ENCODE results near the gene SLC12A8. TPM values are rescaled to one million over a fixed set of nuclear protein-coding genes. Genes with fewer than 3 reads are reported as not detected.

SLC12A8 gene
- total RNA-seq, 4 donors from 2014 or later = 5.4 to 10.5 (median 6.8) TPM

DNA sequence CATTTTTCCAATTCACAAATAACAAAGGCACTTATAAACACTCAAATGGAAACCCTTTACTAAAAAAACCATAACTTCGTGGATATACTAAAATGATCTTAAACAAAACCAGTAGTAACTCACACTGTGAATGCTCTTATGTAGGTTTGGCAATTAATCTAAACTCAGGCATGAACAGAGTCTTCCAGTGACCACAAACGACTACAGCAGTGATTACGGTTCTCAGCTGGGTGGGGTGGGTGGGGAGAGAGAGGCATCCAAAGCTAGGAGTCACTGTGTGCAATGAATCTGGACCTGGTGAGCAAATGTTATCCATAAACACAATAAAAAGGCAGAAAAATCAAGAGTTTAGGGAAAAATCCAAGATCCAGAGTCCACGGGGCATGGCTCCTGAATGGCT is 21.3 kb downstream of the SLC12A8 start:
- Histone ChIP-seq H3K27ac (no peak overlapping the region), H3K9me3 (no peaks in the 10 kb centered on the region), H3K27me3 (no peaks in the 10 kb centered on the region), H3K36me3 (no peaks in the 10 kb centered on the region), H3K4me1 (peaks cover 0 to 5% (median under 1%) of the 10 kb centered on the region in 4 donors), H3K4me3 (no peak overlapping the region)
- DNase-seq = no peak
- TF ChIP-seq POLR2A (IDR thresholded peaks at IDR 0.05) (no peak), POLR2AphosphoS5 (IDR thresholded peaks at IDR 0.05) (no peak), EP300 (IDR thresholded peaks at IDR 0.05; ENCODE audit: low read depth) (no peak)
- TF ChIP-seq, protein P1, sequence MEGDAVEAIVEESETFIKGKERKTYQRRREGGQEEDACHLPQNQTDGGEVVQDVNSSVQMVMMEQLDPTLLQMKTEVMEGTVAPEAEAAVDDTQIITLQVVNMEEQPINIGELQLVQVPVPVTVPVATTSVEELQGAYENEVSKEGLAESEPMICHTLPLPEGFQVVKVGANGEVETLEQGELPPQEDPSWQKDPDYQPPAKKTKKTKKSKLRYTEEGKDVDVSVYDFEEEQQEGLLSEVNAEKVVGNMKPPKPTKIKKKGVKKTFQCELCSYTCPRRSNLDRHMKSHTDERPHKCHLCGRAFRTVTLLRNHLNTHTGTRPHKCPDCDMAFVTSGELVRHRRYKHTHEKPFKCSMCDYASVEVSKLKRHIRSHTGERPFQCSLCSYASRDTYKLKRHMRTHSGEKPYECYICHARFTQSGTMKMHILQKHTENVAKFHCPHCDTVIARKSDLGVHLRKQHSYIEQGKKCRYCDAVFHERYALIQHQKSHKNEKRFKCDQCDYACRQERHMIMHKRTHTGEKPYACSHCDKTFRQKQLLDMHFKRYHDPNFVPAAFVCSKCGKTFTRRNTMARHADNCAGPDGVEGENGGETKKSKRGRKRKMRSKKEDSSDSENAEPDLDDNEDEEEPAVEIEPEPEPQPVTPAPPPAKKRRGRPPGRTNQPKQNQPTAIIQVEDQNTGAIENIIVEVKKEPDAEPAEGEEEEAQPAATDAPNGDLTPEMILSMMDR (IDR thresholded peaks at IDR 0.05) = no peak
- in situ Hi-C loops (cut with MboI; ENCODE audit: low pct_ligation_motif_present in 1 of 4, low pct_unique_long_range_greater_than_20kb in 1 of 4, low sequenced_read_pairs in 3 of 4) = no loop called here
- 68 to 80% methylated on average over 4 of the region's 4 CpGs for WGBS, 2 donors (ENCODE audit: low coverage in 1 of 2)
- intact Hi-C loops (cut with DNase I; ENCODE audit: low total_unique reads) = no loop called here

DNA sequence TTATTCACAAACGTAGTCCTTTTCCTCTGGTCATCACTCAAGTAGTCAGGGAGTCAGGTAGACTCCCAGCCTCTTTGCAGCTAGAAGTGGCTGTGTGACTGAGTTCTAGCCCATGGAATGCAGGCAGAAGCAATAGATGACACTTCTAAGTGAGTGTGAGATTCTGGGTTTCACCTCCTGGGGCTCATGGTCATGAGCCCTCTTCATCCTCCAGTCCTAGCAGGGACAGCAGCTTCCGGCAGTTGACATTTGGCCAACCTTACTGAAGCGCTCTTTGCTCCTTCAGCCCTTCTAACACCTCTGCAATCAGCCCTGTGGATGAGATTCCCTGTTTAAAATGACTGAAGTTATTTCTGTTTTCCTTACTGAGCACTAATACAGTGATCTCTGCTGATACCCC is 21.8 kb downstream of the SLC12A8 start:
- TF ChIP-seq, protein P1 (IDR thresholded peaks at IDR 0.05) = no peak
- TF ChIP-seq EP300 (IDR thresholded peaks at IDR 0.05; ENCODE audit: low read depth) (no peak), POLR2A (IDR thresholded peaks at IDR 0.05) (no peak), POLR2AphosphoS5 (IDR thresholded peaks at IDR 0.05) (no peak)

DNA sequence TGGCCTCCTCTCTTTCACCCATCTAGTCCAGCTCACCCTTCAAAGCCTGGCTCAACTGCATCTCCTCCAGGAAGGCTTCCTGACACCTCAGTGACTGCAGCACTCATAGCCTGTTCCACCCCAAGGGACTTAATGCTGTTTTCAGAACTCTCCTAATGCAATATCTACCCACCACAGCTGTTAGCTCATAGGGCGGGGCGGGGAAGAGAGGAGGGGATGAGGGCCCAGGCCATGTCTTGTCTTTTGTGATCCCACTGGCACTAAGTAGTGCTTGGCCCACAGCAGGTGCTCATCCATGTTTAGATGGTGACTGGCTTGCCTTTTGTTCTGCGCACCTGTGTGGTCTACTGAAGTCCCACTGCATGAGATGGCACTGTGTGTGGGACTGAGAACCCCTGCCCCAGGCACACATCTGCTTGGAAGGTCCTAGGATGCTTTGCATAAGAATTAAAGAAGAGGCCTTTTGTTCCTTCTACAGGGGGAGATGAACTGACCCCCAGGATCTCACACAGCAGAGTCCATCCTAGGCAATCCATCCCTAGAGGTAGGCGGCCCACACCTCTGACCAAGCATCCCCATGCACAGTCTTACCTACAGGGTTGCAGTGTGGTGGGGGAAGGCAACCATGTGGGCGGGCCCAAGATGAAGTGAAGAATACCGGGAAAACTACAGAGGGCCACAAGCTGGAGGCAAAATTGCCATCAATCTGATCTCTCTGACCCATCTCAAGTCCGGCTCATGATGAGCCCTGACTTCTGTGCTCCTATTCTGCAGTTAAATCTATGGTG is 23.0 kb downstream of the SLC12A8 start:
- H3K9me3 ChIP-seq = no peaks in the 10 kb centered on the region
- peaks cover 0 to 12% (median 3%) of the 10 kb centered on the region in 4 donors for H3K4me1 ChIP-seq
- intact Hi-C loops (cut with DNase I; ENCODE audit: low total_unique reads) = no loop called here
- TF ChIP-seq EP300 (IDR thresholded peaks at IDR 0.05; ENCODE audit: low read depth) (no peak), POLR2A (IDR thresholded peaks at IDR 0.05) (no peak), POLR2AphosphoS5 (IDR thresholded peaks at IDR 0.05) (no peak)
- TF ChIP-seq, protein P1 (IDR thresholded peaks at IDR 0.05) = no peak
- in situ Hi-C loops (cut with MboI; ENCODE audit: low pct_ligation_motif_present in 1 of 4, low pct_unique_long_range_greater_than_20kb in 1 of 4, low sequenced_read_pairs in 3 of 4) = no loop called here
- no peak overlapping the region for H3K4me3 ChIP-seq
- no peak overlapping the region for H3K27ac ChIP-seq
- DNase-seq = no peak
- WGBS, 2 donors (ENCODE audit: low coverage in 1 of 2) = 93 to 100% methylated on average over 3 to 7 of the region's 7 CpGs
- H3K36me3 ChIP-seq = no peaks in the 10 kb centered on the region
- no peaks in the 10 kb centered on the region for H3K27me3 ChIP-seq

More for the DNA sequence above, 21.8 kb downstream of the SLC12A8 start:
- Histone ChIP-seq H3K9me3 (no peaks in the 10 kb centered on the region), H3K27me3 (no peaks in the 10 kb centered on the region), H3K4me3 (no peak overlapping the region), H3K36me3 (no peaks in the 10 kb centered on the region), H3K27ac (no peak overlapping the region), H3K4me1 (peaks cover 0 to 8% (median 3%) of the 10 kb centered on the region in 4 donors)
- 78% methylated on average over 3 of the region's 3 CpGs; no CpG with 5 or more reads in 1 of the 2 donors for WGBS, 2 donors (ENCODE audit: low coverage in 1 of 2)
- intact Hi-C loops (cut with DNase I; ENCODE audit: low total_unique reads) (no loop called here), in situ Hi-C loops (cut with MboI; ENCODE audit: low pct_ligation_motif_present in 1 of 4, low pct_unique_long_range_greater_than_20kb in 1 of 4, low sequenced_read_pairs in 3 of 4) (no loop called here)
- no peak for DNase-seq

DNA sequence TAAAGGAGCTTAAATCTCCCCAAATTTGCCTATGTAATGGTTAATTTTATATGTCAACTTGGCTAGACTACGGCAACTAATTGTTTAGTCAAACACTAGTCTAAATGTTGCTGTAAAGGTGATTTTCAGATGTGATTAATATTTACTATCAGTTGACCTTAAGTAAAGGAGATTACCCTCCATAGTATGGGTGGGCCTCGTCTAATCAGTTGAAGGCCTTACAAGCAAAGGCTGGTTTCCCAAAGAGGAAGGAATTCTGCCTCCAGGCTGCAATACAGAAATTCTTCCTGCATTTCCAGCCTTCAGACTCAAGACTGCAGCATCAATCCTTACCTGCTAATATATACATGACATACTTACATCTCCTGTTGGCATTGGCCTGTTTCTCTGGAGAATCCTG is 23.6 kb downstream of the SLC12A8 start:
- no peaks in the 10 kb centered on the region for H3K27me3 ChIP-seq
- no peaks in the 10 kb centered on the region for H3K9me3 ChIP-seq
- 100% methylated on average over 1 to 2 of the region's 2 CpGs for WGBS, 2 donors (ENCODE audit: low coverage in 1 of 2)
- H3K36me3 ChIP-seq = no peaks in the 10 kb centered on the region
- H3K4me1 ChIP-seq = peaks cover 0 to 12% (median 3%) of the 10 kb centered on the region in 4 donors
- in situ Hi-C loops (cut with MboI; ENCODE audit: low pct_ligation_motif_present in 1 of 4, low pct_unique_long_range_greater_than_20kb in 1 of 4, low sequenced_read_pairs in 3 of 4) = no loop called here
- H3K27ac ChIP-seq = no peak overlapping the region
- no peak for DNase-seq
- H3K4me3 ChIP-seq = no peak overlapping the region
- TF ChIP-seq POLR2A (IDR thresholded peaks at IDR 0.05) (no peak), POLR2AphosphoS5 (IDR thresholded peaks at IDR 0.05) (no peak), EP300 (IDR thresholded peaks at IDR 0.05; ENCODE audit: low read depth) (no peak)
- TF ChIP-seq, protein P1 (IDR thresholded peaks at IDR 0.05) = no peak
- intact Hi-C loops (cut with DNase I; ENCODE audit: low total_unique reads) = no loop called here
